ENCODE measurements around the gene ADGRL1.

- TF ChIP-seq BACH2 (CRISPR knock-in tag; IDR thresholded peaks at IDR 0.05; ENCODE audit: borderline replicate concordance) (no peak), CREB5 (CRISPR knock-in tag; IDR thresholded peaks at IDR 0.05; ENCODE audit: low read depth) (no peak), POU6F1 (CRISPR knock-in tag; IDR thresholded peaks at IDR 0.05; ENCODE audit: borderline replicate concordance, low read depth) (no peak), TOX (CRISPR knock-in tag; IDR thresholded peaks at IDR 0.05; ENCODE audit: borderline replicate concordance) (no peak)
These were observed 41.9 kb downstream of the ADGRL1 start for GRCh38 chr19:14164082-14164481.
